AG10803 (cell line): ENCODE measurements around the gene HK2.

Experiments used
- DNase-seq: peaks from one replicate; pipeline ENCODE4 v3.0.0; 2010; ENCODE audit warnings: low read depth
- H3K4me3 ChIP-seq: 2 replicates; pipeline ENCODE4 v1.5.1; 2011; ENCODE audit warnings: mild to moderate bottlenecking, low read length, control low read depth
- TF ChIP-seq, protein P1 (sequence below): conservative IDR thresholded peaks from 2 replicates; pipeline ENCODE4 v1.5.1; 2011; ENCODE audit warnings: mild to moderate bottlenecking, low read length, control low read depth, inconsistent platforms

Gene HK2

GRCh38 chr2:74858281-74858680, 24.4 kb downstream of the HK2 start:
- TF ChIP-seq, protein P1, sequence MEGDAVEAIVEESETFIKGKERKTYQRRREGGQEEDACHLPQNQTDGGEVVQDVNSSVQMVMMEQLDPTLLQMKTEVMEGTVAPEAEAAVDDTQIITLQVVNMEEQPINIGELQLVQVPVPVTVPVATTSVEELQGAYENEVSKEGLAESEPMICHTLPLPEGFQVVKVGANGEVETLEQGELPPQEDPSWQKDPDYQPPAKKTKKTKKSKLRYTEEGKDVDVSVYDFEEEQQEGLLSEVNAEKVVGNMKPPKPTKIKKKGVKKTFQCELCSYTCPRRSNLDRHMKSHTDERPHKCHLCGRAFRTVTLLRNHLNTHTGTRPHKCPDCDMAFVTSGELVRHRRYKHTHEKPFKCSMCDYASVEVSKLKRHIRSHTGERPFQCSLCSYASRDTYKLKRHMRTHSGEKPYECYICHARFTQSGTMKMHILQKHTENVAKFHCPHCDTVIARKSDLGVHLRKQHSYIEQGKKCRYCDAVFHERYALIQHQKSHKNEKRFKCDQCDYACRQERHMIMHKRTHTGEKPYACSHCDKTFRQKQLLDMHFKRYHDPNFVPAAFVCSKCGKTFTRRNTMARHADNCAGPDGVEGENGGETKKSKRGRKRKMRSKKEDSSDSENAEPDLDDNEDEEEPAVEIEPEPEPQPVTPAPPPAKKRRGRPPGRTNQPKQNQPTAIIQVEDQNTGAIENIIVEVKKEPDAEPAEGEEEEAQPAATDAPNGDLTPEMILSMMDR: no peak
- H3K4me3 ChIP-seq: no peak overlapping the region
- no peak for DNase-seq

GRCh38 chr2:74860079-74860478, 26.2 kb downstream of the HK2 start:
- TF ChIP-seq, protein P1: no peak
- no peak overlapping the region for H3K4me3 ChIP-seq
- no peak for DNase-seq

- TF ChIP-seq, protein P1: no peak
- no peak overlapping the region for H3K4me3 ChIP-seq
- no peak for DNase-seq
Observed at GRCh38 chr2:74860521-74860920, 26.6 kb downstream of the HK2 start.

- no peak for DNase-seq
- TF ChIP-seq, protein P1: no peak
- no peak overlapping the region for H3K4me3 ChIP-seq
Observed at GRCh38 chr2:74861531-74861930, 27.6 kb downstream of the HK2 start.

GRCh38 chr2:74862020-74862964, 28.4 kb downstream of the HK2 start:
- H3K4me3 ChIP-seq: no peak overlapping the region
- TF ChIP-seq, protein P1: no peak
- no peak for DNase-seq

DNA sequence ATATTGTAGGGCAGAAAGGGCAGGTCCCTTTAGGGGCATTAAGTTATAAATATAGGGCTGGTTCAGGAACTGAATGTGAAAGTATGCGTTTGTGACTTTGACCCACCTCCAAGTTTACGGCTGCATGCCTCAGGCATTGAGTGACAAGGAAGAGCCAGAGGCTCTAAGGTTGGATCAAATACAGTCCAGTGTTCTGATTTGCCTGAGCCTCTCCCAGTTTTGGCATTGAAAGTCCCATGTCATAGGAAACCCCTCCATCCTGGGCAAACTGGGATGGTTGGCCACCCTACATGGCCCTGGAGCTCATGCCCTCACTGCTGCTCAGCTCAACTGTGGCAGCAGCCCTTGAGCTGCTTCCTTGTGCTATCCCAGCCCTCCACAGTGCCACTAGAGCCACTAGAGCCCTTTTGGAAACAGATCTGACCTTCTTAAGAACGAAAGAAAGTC, 29.9 kb downstream of the HK2 start:
- DNase-seq: no peak
- TF ChIP-seq, protein P1: no peak
- H3K4me3 ChIP-seq: no peak overlapping the region
